ENCODE measurements around the gene DHDDS.

The DHDDS gene

DNA sequence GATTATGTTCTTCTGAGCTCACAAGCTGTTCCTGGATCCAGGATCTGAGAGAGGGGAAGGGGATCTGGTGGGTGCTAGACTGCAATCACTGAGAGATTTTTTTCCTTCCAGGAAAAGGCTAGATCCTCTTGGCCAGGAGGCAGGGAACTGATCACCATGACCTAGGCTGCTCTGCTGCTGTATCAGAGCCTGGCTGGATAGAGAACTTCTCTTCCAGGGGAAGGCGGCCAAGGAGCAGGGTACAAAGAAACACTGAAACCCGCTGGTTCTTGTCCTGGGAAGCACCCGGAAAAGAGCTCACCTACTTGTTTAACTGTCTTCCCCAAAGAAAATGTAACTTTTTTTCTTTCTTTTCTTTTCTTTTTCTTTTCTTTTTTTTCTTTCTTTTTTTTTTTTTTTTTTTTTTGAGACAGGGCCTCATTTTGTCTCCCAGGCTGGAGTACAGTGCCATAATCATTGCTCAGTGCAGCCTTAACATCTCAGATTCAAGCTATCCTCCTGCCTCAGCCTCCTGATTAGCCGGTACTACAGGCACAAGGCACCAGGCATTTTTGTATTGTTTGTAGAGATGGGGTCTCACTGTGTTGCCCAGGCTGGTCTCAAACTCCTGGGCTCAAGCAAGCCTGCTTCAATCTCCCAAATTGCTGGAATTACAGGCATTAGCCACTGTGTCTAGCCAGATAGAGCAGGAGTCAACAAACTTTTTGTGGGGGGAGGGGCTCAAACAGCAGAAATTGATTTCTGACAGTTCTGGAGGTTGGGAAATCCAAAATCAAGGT is 85.1 kb downstream of the DHDDS start:
- H3K4me1 Mint-ChIP-seq (ENCODE audit: low read depth): no peaks in the 10 kb centered on the region
- H3K4me3 Mint-ChIP-seq: no peak overlapping the region
- H3K27me3 Mint-ChIP-seq (ENCODE audit: low read depth): peaks cover 3% of the 10 kb centered on the region
- no peaks in the 10 kb centered on the region for H3K9me3 Mint-ChIP-seq
- no peaks in the 10 kb centered on the region for H3K36me3 Mint-ChIP-seq (ENCODE audit: low read depth)
- no peak overlapping the region for H3K27ac Mint-ChIP-seq
- no peak for DNase-seq (ENCODE audit: low spot score)

GRCh38 chr1:26517766-26518049 is 85.6 kb downstream of the DHDDS start:
- H3K27me3 Mint-ChIP-seq (ENCODE audit: low read depth): peaks cover 4% of the 10 kb centered on the region

DNA sequence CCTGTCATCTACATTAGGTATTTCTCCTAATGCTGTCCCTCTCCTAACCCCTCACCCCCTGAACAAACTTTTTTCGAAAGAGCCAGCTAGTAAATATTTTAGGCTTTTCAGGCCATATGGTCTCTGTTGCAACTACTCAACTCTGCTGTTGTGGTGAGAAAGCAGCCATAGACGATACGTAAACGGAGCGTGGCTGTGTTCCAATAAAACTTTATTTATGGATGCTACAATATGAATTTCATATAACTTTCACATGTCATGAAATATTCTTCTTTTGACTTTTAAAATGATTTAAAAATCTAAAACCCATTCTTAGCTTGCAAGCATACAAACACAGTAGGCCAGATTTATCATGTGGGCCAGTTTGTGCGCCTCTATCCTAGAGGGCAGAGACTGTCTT is 86.2 kb downstream of the DHDDS start:
- Mint-ChIP-seq H3K36me3 (ENCODE audit: low read depth) (no peaks in the 10 kb centered on the region), H3K27me3 (ENCODE audit: low read depth) (peaks cover 5% of the 10 kb centered on the region), H3K9me3 (no peaks in the 10 kb centered on the region), H3K4me1 (ENCODE audit: low read depth) (no peaks in the 10 kb centered on the region), H3K27ac (no peak overlapping the region), H3K4me3 (no peak overlapping the region)
- no peak for DNase-seq (ENCODE audit: low spot score)

More at GRCh38 chr1:26517766-26518049, 85.6 kb downstream of the DHDDS start:
- no peaks in the 10 kb centered on the region for H3K36me3 Mint-ChIP-seq (ENCODE audit: low read depth)
- no peak for DNase-seq (ENCODE audit: low spot score)
- H3K4me3 Mint-ChIP-seq: no peak overlapping the region
- no peaks in the 10 kb centered on the region for H3K9me3 Mint-ChIP-seq
- H3K27ac Mint-ChIP-seq: no peak overlapping the region
- no peaks in the 10 kb centered on the region for H3K4me1 Mint-ChIP-seq (ENCODE audit: low read depth)

- Mint-ChIP-seq H3K9me3 (no peaks in the 10 kb centered on the region), H3K4me1 (ENCODE audit: low read depth) (no peaks in the 10 kb centered on the region), H3K27me3 (ENCODE audit: low read depth) (peaks cover 12% of the 10 kb centered on the region), H3K36me3 (ENCODE audit: low read depth) (no peaks in the 10 kb centered on the region), H3K4me3 (no peak overlapping the region), H3K27ac (no peak overlapping the region)
- DNase-seq (ENCODE audit: low spot score): no peak
Observed at GRCh38 chr1:26520339-26520738, 88.2 kb downstream of the DHDDS start.
